GM12891 (cell line): ENCODE data around the gene SYCP3.

Experiments used
- PAX5 ChIP-seq: IDR thresholded peaks from 2 replicates; pipeline ENCODE4 v1.6.1; 2011; ENCODE audit warnings: low read length, moderate library complexity, mild to moderate bottlenecking; ENCODE audit not compliant: insufficient read depth, severe bottlenecking
- POLR2A ChIP-seq: IDR thresholded peaks from 2 replicates; pipeline ENCODE4 v1.6.1; 2011; ENCODE audit warnings: low read depth, low read length, control low read depth
- POLR2AphosphoS5 ChIP-seq: IDR thresholded peaks from 2 replicates; pipeline ENCODE4 v1.6.1; 2011; ENCODE audit warnings: low read depth, low read length, control low read depth
- POU2F2 ChIP-seq: IDR thresholded peaks from 2 replicates; pipeline ENCODE4 v1.6.1; 2011; ENCODE audit warnings: low read depth, mild to moderate bottlenecking, control low read depth, low read length, moderate library complexity
- SPI1 ChIP-seq: IDR thresholded peaks from 2 replicates; pipeline ENCODE4 v1.6.1; 2011; ENCODE audit warnings: low read depth, low read length, control low read depth
- TAF1 ChIP-seq: IDR thresholded peaks from 2 replicates; pipeline ENCODE4 v1.6.1; 2011; ENCODE audit warnings: low read depth, low read length, control low read depth

DNA sequence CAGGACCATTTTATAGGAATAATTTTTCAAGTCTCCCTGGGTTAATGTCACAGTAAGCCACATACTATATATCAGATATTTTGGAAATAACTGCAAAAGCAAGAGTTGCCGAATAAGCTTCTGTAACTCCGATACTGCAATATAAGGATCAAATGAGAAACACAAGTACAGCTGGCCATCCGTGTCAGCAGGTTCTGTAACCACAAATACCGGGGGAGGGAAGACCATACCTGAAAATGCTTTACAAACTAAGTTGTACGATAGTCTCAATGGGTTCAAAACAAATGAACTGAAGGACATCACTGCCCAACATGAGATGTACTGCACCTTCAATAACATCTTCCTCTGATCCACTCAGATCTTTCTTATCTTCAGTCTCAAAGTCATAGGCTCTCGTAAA, 1.8 kb downstream of the SYCP3 start:
- TF ChIP-seq POLR2A (no peak), POLR2AphosphoS5 (no peak), POU2F2 (no peak), TAF1 (no peak), SPI1 (no peak), PAX5 (no peak)
